Endothelial cell of umbilical vein (primary cell): ENCODE data around the gene QPCT. TPM values are rescaled to one million over a fixed set of nuclear protein-coding genes. Genes with fewer than 3 reads are reported as not detected.

ENCODE experiments used
- BruUV-seq: library from RNA; stranded (reverse); fragments of 400-500 nt; replicated peaks from 2 replicates; lab custom pipeline; 2021; lab: Mats Ljungman, UMichigan
- CTCF ChIA-PET: fragments of 300-600, 350-600 bp; sonication (Branson Sonifier 250); formaldehyde crosslinking; loops from one replicate; lab custom pipeline; 2021; ENCODE audit warnings: antibody characterized with exemption, inconsistent platforms; lab: Charles Lee
- POLR2A ChIA-PET: fragments of 300-600, 350-600 bp; sonication (Branson Sonifier 250); formaldehyde crosslinking; loops from one replicate; lab custom pipeline; 2021; ENCODE audit warnings: antibody characterized with exemption, inconsistent platforms; lab: Charles Lee
- DNase-seq: peaks from one replicate; pipeline ENCODE4 v3.0.0-alpha.2; 2011; ENCODE audit warnings: low read depth, low spot score
- FAIRE-seq: peaks from 2 replicates; lab custom pipeline; 2011; peaks lifted over from hg19 to GRCh38; lab: Jason Lieb, UNC
- H2AFZ ChIP-seq: 2 replicates; pipeline ENCODE4 v1.6.0; 2012; ENCODE audit warnings: low read depth, low read length, control low read depth, inconsistent platforms
- H3K27ac ChIP-seq: 2 replicates; pipeline ENCODE4 v1.5.1; 2011; ENCODE audit warnings: low read depth, mild to moderate bottlenecking, control low read depth, low read length, moderate library complexity; ENCODE audit not compliant: insufficient read depth
- H3K27me3 ChIP-seq, 2 experiments: 2 replicates each; pipeline versions ENCODE4 v1.6.0 to v1.6.1; 2011; ENCODE audit warnings: low read length in 2 of 2, mixed read lengths in 1 of 2; ENCODE audit not compliant: control insufficient read depth in 2 of 2, insufficient read depth in 2 of 2
- H3K36me3 ChIP-seq, 2 experiments: 2 replicates in 1 of 2; 3 replicates in 1 of 2; pipeline ENCODE4 v1.5.1; 2011; ENCODE audit warnings: low read length in 2 of 2, mild to moderate bottlenecking in 1 of 2, moderate library complexity in 1 of 2; ENCODE audit not compliant: control insufficient read depth in 2 of 2, insufficient read depth in 2 of 2; ENCODE audit errors: extremely low read depth in 1 of 2
- H3K4me1 ChIP-seq: 3 replicates; pipeline ENCODE4 v1.5.1; 2011; ENCODE audit warnings: mild to moderate bottlenecking, low read length; ENCODE audit not compliant: control insufficient read depth, insufficient read depth; ENCODE audit errors: extremely low read depth
- H3K4me2 ChIP-seq: 2 replicates; pipeline ENCODE4 v1.6.1; 2011; ENCODE audit warnings: low read length, control low read depth, mixed read lengths; ENCODE audit not compliant: insufficient read depth
- H3K4me3 ChIP-seq, 3 experiments: fragments of 200-600 bp in 1 of 3; sonication (generic), shearing (Covaris generic) in 1 of 3; replicated peaks in 1 of 3; 2 replicates each; pipeline ENCODE4 v1.5.1; 2011 to 2016; ENCODE audit warnings: control low read depth in 3 of 3, low read length in 3 of 3, mild to moderate bottlenecking in 2 of 3, inconsistent platforms in 1 of 3, low read depth in 1 of 3, moderate library complexity in 1 of 3; ENCODE audit not compliant: insufficient read depth in 1 of 3
- H3K79me2 ChIP-seq: 2 replicates; pipeline ENCODE4 v1.6.0; 2012; ENCODE audit warnings: low read length, inconsistent platforms; ENCODE audit not compliant: control insufficient read depth, insufficient read depth
- H3K9ac ChIP-seq: replicated peaks from 2 replicates; pipeline ENCODE3; 2011; ENCODE audit warnings: low read length, control low read depth; ENCODE audit not compliant: insufficient read depth; ENCODE audit errors: extremely low read depth
- H3K9me1 ChIP-seq: replicated peaks from 3 replicates; pipeline ENCODE4 v1.6.0; 2011; ENCODE audit warnings: mild to moderate bottlenecking, low read length; ENCODE audit not compliant: control insufficient read depth, insufficient read depth; ENCODE audit errors: extremely low read depth
- H3K9me3 ChIP-seq: replicated peaks from 2 replicates; pipeline ENCODE4 v1.5.1; 2012; ENCODE audit warnings: low read length, inconsistent platforms; ENCODE audit not compliant: control insufficient read depth, insufficient read depth
- H4K20me1 ChIP-seq: replicated peaks from 2 replicates; pipeline ENCODE3; 2011; ENCODE audit warnings: mild to moderate bottlenecking, low read length; ENCODE audit not compliant: control insufficient read depth, insufficient read depth; ENCODE audit errors: extremely low read depth
- CTCF ChIP-seq, 2 donors: IDR thresholded peaks; 1 replicate in 1 of 2; 2 replicates in 1 of 2; pipeline ENCODE4 v1.5.1; 2011; ENCODE audit warnings: low read length in 2 of 2, mild to moderate bottlenecking in 2 of 2, moderate library complexity in 2 of 2, control low read depth in 1 of 2, inconsistent platforms in 1 of 2, low read depth in 1 of 2; ENCODE audit not compliant: insufficient read depth in 1 of 2; ENCODE audit errors: extremely low read depth in 1 of 2
- EZH2 ChIP-seq: IDR thresholded peaks from 2 replicates; pipeline ENCODE4 v1.6.1; 2012; ENCODE audit warnings: borderline replicate concordance, low read depth, mild to moderate bottlenecking, moderate library complexity, low read length, inconsistent platforms; ENCODE audit not compliant: severe bottlenecking
- GATA2 ChIP-seq: IDR thresholded peaks from 2 replicates; pipeline ENCODE4 v1.7.0; 2011; ENCODE audit warnings: low read depth, mild to moderate bottlenecking, moderate library complexity, mixed read lengths, low read length; ENCODE audit not compliant: insufficient read length, insufficient read depth
- JUN ChIP-seq: IDR thresholded peaks from 2 replicates; pipeline ENCODE4 v1.6.1; 2011; ENCODE audit warnings: borderline replicate concordance, low read depth; ENCODE audit not compliant: insufficient read length, insufficient read depth
- MAX ChIP-seq: IDR thresholded peaks from 2 replicates; pipeline ENCODE4 v1.6.1; 2011; ENCODE audit not compliant: insufficient read depth, insufficient read length
- MYC ChIP-seq: IDR thresholded peaks from one replicate; pipeline ENCODE4 v1.6.1; 2011; ENCODE audit warnings: mild to moderate bottlenecking, low read depth, low read length
- POLR2A ChIP-seq: IDR thresholded peaks from 2 replicates; pipeline ENCODE4 v1.6.1; 2012; ENCODE audit warnings: low read depth, mild to moderate bottlenecking, control low read depth, low read length
- POLR2AphosphoS5 ChIP-seq: IDR thresholded peaks from 2 replicates; pipeline ENCODE4 v1.6.1; 2012; ENCODE audit warnings: low read depth, mild to moderate bottlenecking, control low read depth, low read length, moderate library complexity; ENCODE audit not compliant: insufficient read depth
- dilution Hi-C: fragments of 300-500 bp; cut with MboI; formaldehyde crosslinking; loops from one replicate; pipeline ENCODE4 v1.15.0; 2019; ENCODE audit warnings: low sequenced_read_pairs; ENCODE audit not compliant: extremely low pct_ligation_motif_present
- intact Hi-C: fragments of 100-400 bp; cut with micrococcal nuclease; formaldehyde crosslinking; loops from one replicate; pipeline ENCODE4 v1.10.0; 2022
- polyA plus RNA-seq, 4 experiments: library from polyadenylated mRNA; depleted of rRNA in 3 of 4; stranded (reverse) in 3 of 4; unstranded in 1 of 4; fragments of >200 nt; gene quantifications; 2 replicates each; pipeline versions ENCODE4 v1.2.1 to v1.2.3, GENCODE V29; 2011 to 2012; ENCODE audit warnings: missing spikeins in 1 of 4
- total RNA-seq: library from RNA; stranded (reverse); gene quantifications from 2 replicates; pipeline ENCODE4 v1.2.3, GENCODE V29; 2021

Gene QPCT
- total and polyA plus RNA-seq, 2 donors (not counting 3 experiments of a cell fraction or from before 2014, with no cell fraction given) = 12.8 to 17.2 TPM

GRCh38 chr2:37297632-37298031 is 46.8 kb upstream of the QPCT start:
- POLR2A ChIA-PET = no interaction called here
- no peaks in the 10 kb centered on the region for H4K20me1 ChIP-seq
- no peak overlapping the region for H3K27ac ChIP-seq
- H3K9me1 ChIP-seq = no peaks in the 10 kb centered on the region
- H3K79me2 ChIP-seq = peaks cover 72% of the 10 kb centered on the region
- no TSS peak for BruUV-seq
- no peaks in the 10 kb centered on the region for H3K9me3 ChIP-seq
- H2AFZ ChIP-seq = no peak overlapping the region
- H3K9ac ChIP-seq = no peak overlapping the region
- dilution Hi-C loops (no loop called here), intact Hi-C loops (no loop called here)
- H3K27me3 ChIP-seq = no peaks in the 10 kb centered on the region
- no peak for TF ChIP-seq CTCF (IDR thresholded peaks at IDR 0.05; ENCODE audit: extremely low read depth in 1 of 2, insufficient read depth in 1 of 2, low read depth in 1 of 2, low read length in 2 of 2)
- no peak for TF ChIP-seq MAX
- TF ChIP-seq JUN = no peak
- no peak for TF ChIP-seq POLR2AphosphoS5
- no peak for TF ChIP-seq EZH2
- no peak for TF ChIP-seq POLR2A
- DNase-seq = no peak
- CTCF ChIA-PET = no interaction called here
- peaks cover 0 to 2% of the 10 kb centered on the region in 2 experiments for H3K36me3 ChIP-seq
- no peak overlapping the region for H3K4me2 ChIP-seq
- H3K4me3 ChIP-seq = no peak overlapping the region
- no peaks in the 10 kb centered on the region for H3K4me1 ChIP-seq
- FAIRE-seq = no peak

GRCh38 chr2:37300146-37300545 is 44.3 kb upstream of the QPCT start:
- Histone ChIP-seq H4K20me1 (no peaks in the 10 kb centered on the region), H3K9me3 (no peaks in the 10 kb centered on the region), H3K9ac (no peak overlapping the region), H3K4me2 (no peak overlapping the region), H3K27ac (no peak overlapping the region), H3K27me3 (no peaks in the 10 kb centered on the region), H3K9me1 (no peaks in the 10 kb centered on the region), H3K4me1 (no peaks in the 10 kb centered on the region), H3K79me2 (peaks cover 86% of the 10 kb centered on the region), H2AFZ (no peak overlapping the region), H3K4me3 (no peak overlapping the region), H3K36me3 (no peaks in the 10 kb centered on the region)
- dilution Hi-C loops (no loop called here), intact Hi-C loops (no loop called here)
- no peak for FAIRE-seq
- no TSS peak for BruUV-seq
- no peak for DNase-seq
- ChIA-PET CTCF (no interaction called here), POLR2A (no interaction called here)
- TF ChIP-seq GATA2 (no peak), EZH2 (no peak), CTCF (IDR thresholded peaks at IDR 0.05; ENCODE audit: extremely low read depth in 1 of 2, insufficient read depth in 1 of 2, low read depth in 1 of 2, low read length in 2 of 2) (no peak), POLR2A (no peak), MYC (no peak), JUN (no peak), MAX (no peak)
